Left ventricle myocardium inferior (tissue), 1 donor: ENCODE results near the gene CD1B. TPM values are rescaled to one million over a fixed set of nuclear protein-coding genes. Genes with fewer than 3 reads are reported as not detected.

Source experiments
- DNase-seq: peaks from one replicate; pipeline ENCODE4 v3.0.0-alpha.2; 2020
- H3K27ac ChIP-seq: fragments of 200-600 bp; replicated peaks from 2 replicates; pipeline ENCODE4 v1.8.0; 2021
- H3K27me3 ChIP-seq: fragments of 200-600 bp; 2 replicates; pipeline ENCODE4 v1.8.0; 2021; ENCODE audit warnings: low read depth
- H3K36me3 ChIP-seq: fragments of 200-600 bp; 2 replicates; pipeline ENCODE4 v1.8.0; 2021
- H3K4me1 ChIP-seq: fragments of 200-600 bp; 2 replicates; pipeline ENCODE4 v1.8.0; 2021
- H3K4me3 ChIP-seq: fragments of 200-600 bp; 2 replicates; pipeline ENCODE4 v1.8.0; 2021; ENCODE audit warnings: mild to moderate bottlenecking, moderate library complexity
- H3K9me3 ChIP-seq: fragments of 200-600 bp; replicated peaks from 2 replicates; pipeline ENCODE4 v1.8.0; 2021
- CTCF ChIP-seq: fragments of 200-600 bp; IDR thresholded peaks from 2 replicates; pipeline ENCODE4 v1.8.0; 2021; ENCODE audit warnings: antibody characterized with exemption, mild to moderate bottlenecking, borderline replicate concordance
- intact Hi-C: fragments of 100-400 bp; cut with micrococcal nuclease; formaldehyde crosslinking; loops from one replicate; pipeline ENCODE4 v1.11.0; 2022
- total RNA-seq: library from RNA; stranded (reverse); fragmentation: NEBNext Ultra II Directional; extraction: Animal tissue kit (Norgen Biotek cat#: 25700); gene quantifications from one replicate; pipeline ENCODE4 v1.2.1, GENCODE V29; 2021
- donor health status: DM: no; HTN: yes; CAD: no; lungs with severe emphysema.

CD1B gene
- total RNA-seq, 1 donor from 2014 or later: not detected

- Histone ChIP-seq H3K4me3 (no peak overlapping the region), H3K27me3 (peaks cover 6% of the 10 kb centered on the region), H3K36me3 (no peaks in the 10 kb centered on the region), H3K4me1 (no peaks in the 10 kb centered on the region), H3K27ac (no peak overlapping the region), H3K9me3 (peaks cover 4% of the 10 kb centered on the region)
- TF ChIP-seq CTCF: no peak
- intact Hi-C loops: no loop called here
- no peak for DNase-seq
Observed at GRCh38 chr1:158327481-158327880, 3.9 kb downstream of the CD1B start.

DNA sequence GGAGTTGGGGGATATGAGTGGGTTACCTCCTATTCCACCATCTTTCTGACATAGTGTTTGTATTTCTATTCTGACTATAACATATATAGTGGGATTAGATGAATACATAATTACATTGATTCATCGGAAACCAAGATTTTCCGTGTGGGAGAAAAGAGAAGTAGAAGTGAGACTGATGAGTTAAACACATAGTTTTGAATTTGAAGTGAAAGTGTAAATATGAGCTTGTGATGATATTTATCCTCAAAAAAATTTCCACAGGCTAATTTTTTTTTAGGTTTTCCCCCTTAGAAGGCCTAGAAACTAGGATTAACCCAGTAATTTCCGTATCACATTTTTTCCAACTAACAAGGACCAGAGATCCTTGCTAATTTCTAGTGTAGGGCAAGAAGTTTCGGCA, 6.9 kb downstream of the CD1B start:
- Histone ChIP-seq H3K4me3 (no peak overlapping the region), H3K4me1 (no peaks in the 10 kb centered on the region), H3K27ac (no peak overlapping the region), H3K27me3 (no peaks in the 10 kb centered on the region), H3K36me3 (no peaks in the 10 kb centered on the region), H3K9me3 (peaks cover 11% of the 10 kb centered on the region)
- no peak for DNase-seq
- no peak for TF ChIP-seq CTCF
- intact Hi-C loops: no loop called here

DNA sequence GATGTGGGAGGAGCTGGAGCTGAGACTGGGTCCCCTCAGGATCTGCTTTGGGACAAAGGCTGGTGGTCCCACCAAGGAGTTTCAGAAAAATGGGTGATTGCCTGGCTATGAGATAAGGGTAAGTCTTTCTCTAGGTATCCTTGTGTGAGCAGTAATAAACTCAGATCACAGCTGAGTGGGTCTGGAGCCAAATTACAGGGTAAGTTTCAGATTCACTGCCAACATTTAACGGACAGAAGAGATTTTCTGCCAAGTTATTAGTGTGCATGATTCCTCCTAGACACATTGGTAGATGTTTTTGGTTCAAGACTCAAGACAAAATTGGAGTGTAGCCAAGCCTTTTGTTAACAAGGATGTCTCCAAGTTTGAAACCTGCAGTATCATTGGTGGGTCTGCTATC, 7.5 kb downstream of the CD1B start:
- Histone ChIP-seq H3K36me3 (no peaks in the 10 kb centered on the region), H3K27ac (no peak overlapping the region), H3K27me3 (no peaks in the 10 kb centered on the region), H3K9me3 (peaks cover 11% of the 10 kb centered on the region), H3K4me3 (no peak overlapping the region), H3K4me1 (no peaks in the 10 kb centered on the region)
- no peak for DNase-seq
- no peak for TF ChIP-seq CTCF
- intact Hi-C loops: no loop called here

GRCh38 chr1:158311066-158311465, 20.3 kb downstream of the CD1B start:
- H3K4me1 ChIP-seq: no peaks in the 10 kb centered on the region
- H3K27me3 ChIP-seq: no peaks in the 10 kb centered on the region
- no peak overlapping the region for H3K4me3 ChIP-seq
- H3K36me3 ChIP-seq: no peaks in the 10 kb centered on the region
- no peak for TF ChIP-seq CTCF
- H3K9me3 ChIP-seq: peaks cover 73% of the 10 kb centered on the region
- DNase-seq: no peak
- H3K27ac ChIP-seq: no peak overlapping the region
- intact Hi-C loops: no loop called here

- Histone ChIP-seq H3K4me1 (no peaks in the 10 kb centered on the region), H3K9me3 (peaks cover 71% of the 10 kb centered on the region), H3K36me3 (no peaks in the 10 kb centered on the region), H3K27me3 (no peaks in the 10 kb centered on the region), H3K27ac (no peak overlapping the region), H3K4me3 (no peak overlapping the region)
- intact Hi-C loops: no loop called here
- no peak for DNase-seq
- TF ChIP-seq CTCF: no peak
Observed at GRCh38 chr1:158310623-158311022, 20.7 kb downstream of the CD1B start.

DNA sequence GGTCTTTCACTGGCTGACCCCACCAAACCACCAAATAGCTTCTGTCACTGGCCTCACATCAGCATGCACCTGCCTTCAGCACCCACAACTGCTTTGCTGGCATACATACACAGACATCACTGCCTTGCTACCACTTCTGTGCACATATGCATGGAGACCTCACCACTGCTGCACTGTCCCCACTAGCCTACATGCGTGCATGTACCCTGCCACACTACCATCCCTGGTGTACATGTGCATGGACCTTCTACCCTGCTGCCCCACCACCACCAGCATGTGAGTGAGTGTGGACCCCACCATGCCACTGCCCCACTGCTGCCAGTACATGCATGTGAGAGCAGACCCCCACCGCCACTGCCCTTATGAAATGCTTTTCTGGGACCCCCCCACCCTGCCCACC, 35.5 kb downstream of the CD1B start:
- no peak for DNase-seq
- intact Hi-C loops: no loop called here
- Histone ChIP-seq H3K27ac (no peak overlapping the region), H3K4me1 (no peaks in the 10 kb centered on the region), H3K27me3 (no peaks in the 10 kb centered on the region), H3K9me3 (peaks cover 30% of the 10 kb centered on the region), H3K4me3 (no peak overlapping the region), H3K36me3 (no peaks in the 10 kb centered on the region)
- TF ChIP-seq CTCF: no peak
